Left lung (tissue), 10 donors: Measurements from ENCODE around the gene ACADS. TPM values are rescaled to one million over a fixed set of nuclear protein-coding genes. Genes with fewer than 3 reads are reported as not detected.

Experiments used
- ATAC-seq: fragments of 200-7000 bp; cut with Tn5 transposase; one replicate; pipeline ENCODE4 v1.9.1; 2020; ENCODE audit warnings: moderate library complexity
- DNase-seq, 4 donors: peaks; one replicate each; pipeline ENCODE4 v3.0.0-alpha.2; 2013 to 2020
- H3K27ac ChIP-seq, 2 donors: fragments of 200-600 bp; sonication (generic) in 1 of 2; one replicate each; pipeline versions ENCODE4 v1.5.0 to v1.8.0; 2020 to 2021
- H3K27me3 ChIP-seq, 2 donors: fragments of 200-600 bp; sonication (generic) in 1 of 2; one replicate each; pipeline versions ENCODE4 v1.5.0 to v1.8.0; 2020 to 2021
- H3K36me3 ChIP-seq, 2 donors: fragments of 200-600 bp; sonication (generic) in 1 of 2; one replicate each; pipeline versions ENCODE4 v1.5.0 to v1.8.0; 2020 to 2021
- H3K4me1 ChIP-seq, 2 donors: fragments of 200-600 bp; one replicate each; pipeline ENCODE4 v1.8.0; 2021
- H3K4me3 ChIP-seq, 2 donors: fragments of 200-600 bp; sonication (generic) in 1 of 2; one replicate each; pipeline versions ENCODE4 v1.5.0 to v1.8.0; 2020 to 2021; ENCODE audit warnings: mild to moderate bottlenecking in 1 of 2
- H3K9me3 ChIP-seq, 2 donors: fragments of 200-600 bp; sonication (generic) in 1 of 2; one replicate each; pipeline versions ENCODE4 v1.5.0 to v1.8.0; 2020 to 2021
- intact Hi-C, 2 donors: fragments of 100-400 bp; cut with DNase I; formaldehyde crosslinking; loops; one replicate each; pipeline versions ENCODE4 v1.11.2 to v1.14.2; 2022
- polyA plus RNA-seq, 6 donors: library from polyadenylated mRNA; unstranded; fragments of 120-200 nt; gene quantifications; one replicate each; pipeline ENCODE4 v1.2.1, GENCODE V29; 2013; ENCODE audit not compliant: insufficient read length in 6 of 6
- total RNA-seq, 2 donors: library from RNA; stranded (reverse); fragmentation: NEBNext Ultra II Directional; extraction: Animal tissue kit (Norgen Biotek cat#: 25700); gene quantifications; one replicate each; pipeline ENCODE4 v1.2.1, GENCODE V29; 2021
- TF ChIP-seq, protein P1 (sequence below), 2 donors: fragments of 200-600 bp; sonication (generic) in 1 of 2; IDR thresholded peaks; one replicate each; pipeline versions ENCODE4 v1.5.0 to v1.8.0; 2021; ENCODE audit warnings: antibody characterized with exemption in 2 of 2
- donor health status: DM: no; HTN: yes; CAD: no.
- donor health status: DM: no; HTN: no; CAD: no.

ACADS gene
- total and polyA plus RNA-seq, 8 donors = 11.5 to 20.6 (median 14.0) TPM

DNA sequence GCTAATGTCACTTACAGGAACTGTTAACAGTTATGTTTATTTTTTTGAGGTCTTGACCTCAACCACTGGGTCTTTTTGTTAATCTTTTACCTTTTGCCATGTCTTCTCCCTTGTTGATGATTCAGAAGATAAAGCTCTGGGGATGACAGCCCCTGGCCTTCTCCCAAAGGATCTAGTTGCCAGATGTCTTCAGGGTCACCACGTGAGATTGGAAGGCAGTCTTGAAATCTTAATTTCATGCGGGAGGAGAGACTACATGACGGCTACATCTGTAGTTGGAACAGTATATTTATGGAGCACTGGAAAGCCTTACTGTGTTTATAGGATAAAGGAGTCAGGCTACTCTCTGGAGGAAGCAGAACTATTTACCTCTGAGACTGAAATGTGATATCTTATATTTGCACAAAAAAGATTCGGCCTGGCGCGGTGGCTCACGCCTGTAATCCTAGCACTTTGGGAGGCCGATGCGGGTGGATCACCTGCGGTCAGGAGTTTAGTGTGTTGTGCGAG is 33.0 kb upstream of the ACADS start:
- DNase-seq = no peak
- peak overlapping the region in 1 of 2 donors; percentile 13 for H3K27ac ChIP-seq

DNA sequence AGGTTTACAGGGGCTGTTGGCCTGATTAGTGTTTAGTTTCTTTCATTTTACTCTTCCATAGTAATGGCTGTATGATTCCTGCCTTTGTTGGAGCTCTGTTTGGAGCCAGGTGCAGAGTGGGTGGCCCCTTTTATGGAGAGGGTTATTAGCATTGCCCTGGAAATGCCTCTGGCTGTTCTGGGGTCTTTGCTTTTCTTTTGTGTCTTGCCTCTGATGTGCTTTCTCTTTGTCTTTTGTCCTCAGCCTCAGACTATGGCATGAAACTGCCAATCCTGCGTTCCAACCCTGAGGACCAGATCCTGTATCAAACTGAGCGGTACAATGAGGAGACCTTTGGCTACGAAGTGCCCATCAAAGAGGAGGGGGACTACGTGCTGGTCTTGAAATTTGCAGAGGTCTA is 31.8 kb upstream of the ACADS start:
- Histone ChIP-seq H3K36me3 (peaks cover 0 to 49% of the 10 kb centered on the region in 2 donors), H3K27ac (peak overlapping the region in 1 of 2 donors; percentile 1), H3K4me3 (no peak overlapping the region), H3K9me3 (no peaks in the 10 kb centered on the region), H3K27me3 (no peaks in the 10 kb centered on the region), H3K4me1 (peaks cover 19 to 68% of the 10 kb centered on the region in 2 donors)
- TF ChIP-seq, protein P1, sequence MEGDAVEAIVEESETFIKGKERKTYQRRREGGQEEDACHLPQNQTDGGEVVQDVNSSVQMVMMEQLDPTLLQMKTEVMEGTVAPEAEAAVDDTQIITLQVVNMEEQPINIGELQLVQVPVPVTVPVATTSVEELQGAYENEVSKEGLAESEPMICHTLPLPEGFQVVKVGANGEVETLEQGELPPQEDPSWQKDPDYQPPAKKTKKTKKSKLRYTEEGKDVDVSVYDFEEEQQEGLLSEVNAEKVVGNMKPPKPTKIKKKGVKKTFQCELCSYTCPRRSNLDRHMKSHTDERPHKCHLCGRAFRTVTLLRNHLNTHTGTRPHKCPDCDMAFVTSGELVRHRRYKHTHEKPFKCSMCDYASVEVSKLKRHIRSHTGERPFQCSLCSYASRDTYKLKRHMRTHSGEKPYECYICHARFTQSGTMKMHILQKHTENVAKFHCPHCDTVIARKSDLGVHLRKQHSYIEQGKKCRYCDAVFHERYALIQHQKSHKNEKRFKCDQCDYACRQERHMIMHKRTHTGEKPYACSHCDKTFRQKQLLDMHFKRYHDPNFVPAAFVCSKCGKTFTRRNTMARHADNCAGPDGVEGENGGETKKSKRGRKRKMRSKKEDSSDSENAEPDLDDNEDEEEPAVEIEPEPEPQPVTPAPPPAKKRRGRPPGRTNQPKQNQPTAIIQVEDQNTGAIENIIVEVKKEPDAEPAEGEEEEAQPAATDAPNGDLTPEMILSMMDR (IDR thresholded peaks at IDR 0.05) = no peak
- intact Hi-C loops = no loop called here
- DNase-seq (no peak), ATAC-seq (no peak)

More for the DNA sequence above, 33.0 kb upstream of the ACADS start:
- Histone ChIP-seq H3K9me3 (no peaks in the 10 kb centered on the region), H3K27me3 (no peaks in the 10 kb centered on the region), H3K4me3 (no peak overlapping the region), H3K36me3 (peaks cover 0 to 37% of the 10 kb centered on the region in 2 donors), H3K4me1 (peaks cover 15 to 68% of the 10 kb centered on the region in 2 donors)
- ATAC-seq = no peak
- TF ChIP-seq, protein P1 (IDR thresholded peaks at IDR 0.05) = no peak
- intact Hi-C loops = no loop called here

DNA sequence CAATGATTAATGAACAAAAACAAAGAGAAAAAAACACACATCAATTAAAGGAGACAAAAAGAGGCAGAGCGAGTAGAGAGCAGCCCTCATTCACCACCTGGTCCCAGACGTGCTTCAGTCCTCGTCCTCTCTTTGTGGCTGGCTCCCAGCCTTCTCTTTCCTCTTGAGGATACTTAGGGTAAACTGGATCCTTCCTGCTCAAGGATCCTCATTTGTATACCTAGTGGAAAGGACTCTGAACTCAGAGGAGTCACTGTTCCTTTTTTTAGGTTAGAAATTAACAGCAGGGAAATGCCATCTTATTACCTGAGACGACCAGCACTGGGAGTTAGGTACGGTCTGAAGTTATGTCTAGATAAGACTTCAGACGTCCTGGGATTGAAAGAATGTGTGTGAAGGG is 29.0 kb upstream of the ACADS start:
- DNase-seq (peak in 1 of 4 donors; percentile 47), ATAC-seq (peak; percentile 91)
- H3K9me3 ChIP-seq = no peaks in the 10 kb centered on the region
- H3K4me3 ChIP-seq = no peak overlapping the region
- H3K27ac ChIP-seq = peak overlapping the region in 1 of 2 donors; percentile 36
- peaks cover 6 to 55% of the 10 kb centered on the region in 2 donors for H3K4me1 ChIP-seq
- peaks cover 0 to 77% of the 10 kb centered on the region in 2 donors for H3K36me3 ChIP-seq
- TF ChIP-seq, protein P1 (IDR thresholded peaks at IDR 0.05) = no peak
- no peaks in the 10 kb centered on the region for H3K27me3 ChIP-seq
- intact Hi-C loops = no loop called here

DNA sequence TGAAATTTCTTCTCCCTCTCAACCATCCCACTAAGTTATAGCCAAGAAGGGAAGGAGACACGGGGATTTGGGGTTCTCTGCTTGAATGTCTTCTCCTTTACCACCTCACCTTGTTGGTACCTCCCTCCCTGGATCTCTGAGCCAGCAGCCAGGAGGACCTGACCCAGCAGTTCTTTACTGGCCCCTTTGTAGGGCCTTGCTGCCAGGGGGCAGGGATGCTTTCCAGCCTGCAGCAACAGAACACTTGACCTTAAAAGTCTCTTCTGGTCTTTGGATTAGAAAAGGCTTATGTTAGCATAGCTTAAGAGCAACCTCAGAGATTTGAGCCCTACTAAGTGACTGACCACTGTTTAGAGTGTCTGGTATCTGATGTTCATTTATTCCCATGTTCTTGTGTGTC is 28.3 kb upstream of the ACADS start:
- intact Hi-C loops = no loop called here

DNA sequence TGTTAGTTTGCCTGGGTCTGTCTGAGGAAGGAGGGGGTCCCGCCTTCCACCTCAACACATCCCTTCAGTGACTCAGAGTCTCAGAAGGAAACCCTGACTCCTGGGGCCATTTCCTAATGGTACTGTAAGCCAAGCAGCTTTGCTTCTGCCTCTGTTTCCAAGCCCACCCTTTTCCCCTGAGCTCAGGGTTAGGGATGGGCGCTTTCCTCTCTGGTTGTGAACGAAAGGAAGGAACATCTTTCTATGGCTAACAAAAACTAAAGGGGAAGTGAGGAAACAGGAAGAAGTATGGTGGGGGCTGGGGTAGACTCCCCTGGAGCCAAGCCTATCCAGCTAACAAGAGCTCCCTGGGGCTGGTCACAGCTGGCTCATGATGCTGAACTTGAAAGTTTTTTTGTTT is 27.0 kb upstream of the ACADS start:
- peak overlapping the region in 1 of 2 donors; percentile 81 for H3K27ac ChIP-seq
- no peaks in the 10 kb centered on the region for H3K9me3 ChIP-seq
- no peak overlapping the region for H3K4me3 ChIP-seq
- TF ChIP-seq, protein P1 (IDR thresholded peaks at IDR 0.05) = no peak
- no peaks in the 10 kb centered on the region for H3K27me3 ChIP-seq
- peaks cover 0 to 90% of the 10 kb centered on the region in 2 donors for H3K36me3 ChIP-seq
- ATAC-seq (no peak), DNase-seq (no peak)
- H3K4me1 ChIP-seq = peaks cover 6 to 37% of the 10 kb centered on the region in 2 donors
- intact Hi-C loops = no loop called here

More for the DNA sequence above, 28.3 kb upstream of the ACADS start:
- peak; percentile 63 for ATAC-seq
- H3K27me3 ChIP-seq = no peaks in the 10 kb centered on the region
- TF ChIP-seq, protein P1 (IDR thresholded peaks at IDR 0.05) = no peak
- H3K4me1 ChIP-seq = peaks cover 6 to 48% of the 10 kb centered on the region in 2 donors
- H3K4me3 ChIP-seq = no peak overlapping the region
- peaks cover 0 to 84% of the 10 kb centered on the region in 2 donors for H3K36me3 ChIP-seq
- H3K27ac ChIP-seq = peak overlapping the region; percentile 36 to 81
- H3K9me3 ChIP-seq = no peaks in the 10 kb centered on the region
- no peak for DNase-seq
